B cell (primary cell): ENCODE data around the gene NRK. TPM values are rescaled to one million over a fixed set of nuclear protein-coding genes. Genes with fewer than 3 reads are reported as not detected.

Source experiments
- ATAC-seq: fragments of 200-7000 bp; cut with Tn5 transposase; one replicate; pipeline ENCODE4 v1.10.0; 2021; ENCODE audit warnings: low read depth, mild to moderate bottlenecking, moderate number of reproducible peaks, moderate library complexity
- CTCF ChIA-PET: fragments of 350-600 bp; sonication (Branson Sonifier 250); formaldehyde crosslinking; loops from one replicate; lab custom pipeline; 2021; ENCODE audit warnings: antibody characterized with exemption, inconsistent platforms; lab: Charles Lee
- POLR2A ChIA-PET: fragments of 350-600 bp; sonication (Branson Sonifier 250); formaldehyde crosslinking; loops from one replicate; lab custom pipeline; 2021; ENCODE audit warnings: antibody characterized with exemption; lab: Charles Lee
- DNase-seq: peaks from one replicate; pipeline ENCODE4 v3.0.0; 2013
- H2AFZ ChIP-seq: 2 replicates; pipeline ENCODE4 v1.6.1; 2012; ENCODE audit warnings: mild to moderate bottlenecking, low read depth, low read length; ENCODE audit not compliant: insufficient read depth, poor library complexity, severe bottlenecking
- H3K27ac ChIP-seq, 2 donors: 1 replicate in 1 of 2; 2 replicates in 1 of 2; pipeline ENCODE4 v1.5.1; 2012 to 2013; ENCODE audit warnings: low read length in 2 of 2, mild to moderate bottlenecking in 2 of 2, moderate library complexity in 1 of 2
- H3K27me3 ChIP-seq, 4 experiments: fragments of 200-600 bp in 1 of 4; sonication (generic) in 1 of 4; replicated peaks in 1 of 4; 1 replicate in 2 of 4; 2 replicates in 2 of 4; pipeline versions ENCODE4 v1.6.1 to v1.7.0; 2013 to 2016; ENCODE audit warnings: low read length in 3 of 4, mild to moderate bottlenecking in 2 of 4, mixed read lengths in 1 of 4, moderate library complexity in 1 of 4; ENCODE audit not compliant: insufficient read depth in 4 of 4, control insufficient read depth in 3 of 4; ENCODE audit errors: control extremely low read depth in 1 of 4
- H3K36me3 ChIP-seq, 2 experiments: replicated peaks in 1 of 2; 1 replicate in 1 of 2; 2 replicates in 1 of 2; pipeline versions ENCODE4 v1.6.1 to v1.7.1; 2013; ENCODE audit warnings: low read length in 1 of 2; ENCODE audit not compliant: insufficient read depth in 2 of 2, control insufficient read depth in 1 of 2; ENCODE audit errors: control extremely low read depth in 1 of 2, extremely low read depth in 1 of 2
- H3K4me1 ChIP-seq, 2 donors: fragments of 200-600 bp in 1 of 2; sonication (generic) in 1 of 2; 1 replicate in 1 of 2; 2 replicates in 1 of 2; pipeline versions ENCODE4 v1.5.1 to v1.6.1; 2013 to 2017; ENCODE audit warnings: low read length in 2 of 2; ENCODE audit not compliant: control insufficient read depth in 2 of 2, insufficient read depth in 2 of 2
- H3K4me2 ChIP-seq: replicated peaks from 2 replicates; pipeline ENCODE3; 2012; ENCODE audit warnings: mild to moderate bottlenecking, low read depth, low read length; ENCODE audit not compliant: poor library complexity, severe bottlenecking
- H3K4me3 ChIP-seq, 5 experiments: fragments of 200-600 bp in 1 of 5; sonication (generic) in 1 of 5; 1 replicate in 3 of 5; 2 replicates in 2 of 5; pipeline versions ENCODE4 v1.5.1 to v1.7.0; 2011 to 2016; ENCODE audit warnings: low read length in 4 of 5, mild to moderate bottlenecking in 4 of 5, low read depth in 2 of 5, control low read depth in 1 of 5, moderate library complexity in 1 of 5; ENCODE audit not compliant: insufficient read depth in 1 of 5; ENCODE audit errors: control extremely low read depth in 1 of 5, extremely low read depth in 1 of 5
- H3K79me2 ChIP-seq: fragments of 200-600 bp; sonication (generic); one replicate; pipeline ENCODE4 v1.6.0; 2016; ENCODE audit warnings: low read length; ENCODE audit not compliant: control insufficient read depth, insufficient read depth
- H3K9ac ChIP-seq: fragments of 200-600 bp; sonication (generic); 2 replicates; pipeline ENCODE4 v1.6.1; 2017; ENCODE audit warnings: mild to moderate bottlenecking, low read length, moderate library complexity
- H3K9me3 ChIP-seq, 3 donors: one replicate each; pipeline versions ENCODE4 v1.6.1 to v1.7.1; 2013; ENCODE audit warnings: low read length in 2 of 3; ENCODE audit not compliant: control insufficient read depth in 2 of 3, insufficient read depth in 1 of 3; ENCODE audit errors: control extremely low read depth in 1 of 3
- H4K20me1 ChIP-seq: 2 replicates; pipeline ENCODE4 v1.6.0; 2012; ENCODE audit warnings: mild to moderate bottlenecking, low read length; ENCODE audit not compliant: insufficient read depth, control insufficient read depth, poor library complexity, severe bottlenecking
- H3K27ac Mint-ChIP-seq: one replicate; pipeline ENCODE4 v1.8.0; 2021; ENCODE audit warnings: mixed read lengths
- H3K27me3 Mint-ChIP-seq: one replicate; pipeline ENCODE4 v1.8.0; 2021; ENCODE audit warnings: mixed read lengths
- H3K4me1 Mint-ChIP-seq: one replicate; pipeline ENCODE4 v1.8.0; 2021; ENCODE audit warnings: mixed read lengths
- H3K4me3 Mint-ChIP-seq: one replicate; pipeline ENCODE4 v1.8.0; 2021; ENCODE audit warnings: mixed read lengths
- H3K9me3 Mint-ChIP-seq: one replicate; pipeline ENCODE4 v1.8.0; 2022; ENCODE audit warnings: mixed read lengths; ENCODE audit not compliant: insufficient read depth
- CTCF ChIP-seq: fragments of 200-600 bp; IDR thresholded peaks from one replicate; pipeline ENCODE4 v1.8.0; 2022; ENCODE audit warnings: antibody characterized with exemption, mild to moderate bottlenecking
- EZH2 ChIP-seq: IDR thresholded peaks from 2 replicates; pipeline ENCODE4 v1.6.1; 2012; ENCODE audit warnings: borderline replicate concordance, low read depth, mild to moderate bottlenecking, moderate library complexity, low read length; ENCODE audit not compliant: insufficient read depth, poor library complexity, severe bottlenecking
- WGBS: methylation state at CpG from one replicate; pipeline ENCODE4 v1.1.5; 2013; ENCODE audit warnings: missing lambda C conversion rate; ENCODE audit not compliant: insufficient coverage; 5-methylcytosine and 5-hydroxymethylcytosine counted together
- intact Hi-C: fragments of 100-400 bp; cut with micrococcal nuclease; formaldehyde crosslinking; loops from one replicate; pipeline ENCODE4 v1.10.0; 2022
- polyA plus RNA-seq: library from polyadenylated mRNA; depleted of rRNA; stranded (reverse); fragments of >200 nt; gene quantifications from 2 replicates; pipeline ENCODE4 v1.2.3, GENCODE V29; 2012
- total RNA-seq, 2 donors: library from RNA; stranded (reverse); fragments of 120-200 nt in 1 of 2; gene quantifications; 1 replicate in 1 of 2; 2 replicates in 1 of 2; pipeline versions ENCODE4 v1.2.3 to v1.2.4, GENCODE V29; 2013 to 2022

Gene NRK
- total and polyA plus RNA-seq, 2 donors (not counting 1 experiment from before 2014, with no cell fraction given), result not detected

DNA sequence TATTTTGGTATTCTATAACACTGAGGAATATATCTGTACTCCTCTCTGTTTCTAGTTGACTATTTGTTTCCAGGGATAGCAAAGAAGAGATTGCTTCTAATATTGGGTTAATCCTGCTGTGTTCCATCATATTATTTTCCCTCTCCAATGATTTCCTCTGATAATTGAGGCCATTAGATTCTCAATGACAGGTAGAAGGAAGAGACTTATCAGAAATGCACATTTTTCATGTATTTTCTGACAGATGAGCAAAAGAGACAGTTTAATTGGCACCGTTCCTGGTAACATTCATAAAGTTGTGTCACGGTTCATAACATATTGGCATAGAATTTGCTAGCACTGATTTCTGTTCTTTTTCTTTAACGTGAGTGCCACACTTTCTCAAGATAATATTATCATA is 58.2 kb downstream of the NRK start:
- intact Hi-C loops, result no loop called here
- H3K36me3 ChIP-seq, result no peaks in the 10 kb centered on the region
- no peak overlapping the region for H3K27ac Mint-ChIP-seq
- ChIA-PET CTCF (no interaction called here), POLR2A (no interaction called here)
- no peaks in the 10 kb centered on the region for H3K27me3 Mint-ChIP-seq
- WGBS, result 100% methylated on average over 1 of the region's 3 CpGs
- ATAC-seq (no peak), DNase-seq (no peak)
- no peak overlapping the region for H3K4me2 ChIP-seq
- H3K4me3 Mint-ChIP-seq, result no peak overlapping the region
- no peaks in the 10 kb centered on the region for H3K9me3 Mint-ChIP-seq
- H3K9me3 ChIP-seq, result no peaks in the 10 kb centered on the region
- TF ChIP-seq CTCF, result no peak
- no peak for TF ChIP-seq EZH2
- H3K4me1 ChIP-seq, result no peaks in the 10 kb centered on the region
- no peak overlapping the region for H2AFZ ChIP-seq
- H3K79me2 ChIP-seq, result no peaks in the 10 kb centered on the region
- no peak overlapping the region for H3K9ac ChIP-seq
- no peaks in the 10 kb centered on the region for H4K20me1 ChIP-seq
- H3K27me3 ChIP-seq, result no peaks in the 10 kb centered on the region
- no peak overlapping the region for H3K27ac ChIP-seq
- H3K4me3 ChIP-seq, result no peak overlapping the region
- no peaks in the 10 kb centered on the region for H3K4me1 Mint-ChIP-seq

DNA sequence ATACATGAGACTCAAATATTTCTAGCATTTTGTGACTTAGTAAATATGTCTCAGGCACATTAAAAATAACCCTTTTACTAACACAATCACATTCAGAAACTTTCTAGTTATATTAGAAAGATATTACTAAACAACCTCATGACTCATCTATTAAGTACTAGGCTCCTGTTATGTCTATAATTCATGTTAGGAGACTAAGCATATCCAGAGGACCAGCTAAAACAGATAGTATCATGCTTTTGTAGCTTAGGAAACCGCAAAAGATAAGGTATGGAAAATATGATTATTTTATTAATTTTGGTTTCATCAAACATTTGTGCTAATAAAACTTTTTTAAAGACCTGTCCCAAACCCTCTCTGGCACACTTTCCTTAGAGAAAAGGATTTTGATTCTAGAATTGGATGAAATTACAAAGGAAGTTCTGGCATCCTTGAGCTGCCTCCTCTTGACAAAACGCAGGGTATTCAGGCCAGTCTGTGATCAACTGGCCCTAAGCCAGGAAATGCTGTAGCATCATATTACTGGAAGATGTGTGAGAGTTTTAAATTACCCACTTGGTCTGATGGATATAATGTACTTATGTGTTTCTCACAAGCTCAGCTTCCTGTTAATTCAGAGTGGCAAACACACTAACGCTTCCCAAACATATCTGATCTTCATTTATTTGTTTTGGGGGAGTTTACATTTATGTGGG is 60.4 kb downstream of the NRK start:
- H3K9ac ChIP-seq, result no peak overlapping the region
- ChIA-PET CTCF (no interaction called here), POLR2A (no interaction called here)
- no peak overlapping the region for H3K4me3 ChIP-seq
- TF ChIP-seq CTCF, result no peak
- TF ChIP-seq EZH2, result no peak
- H3K79me2 ChIP-seq, result no peaks in the 10 kb centered on the region
- no peak for DNase-seq
- Mint-ChIP-seq H3K4me3 (no peak overlapping the region), H3K4me1 (no peaks in the 10 kb centered on the region), H3K27me3 (no peaks in the 10 kb centered on the region), H3K27ac (no peak overlapping the region), H3K9me3 (no peaks in the 10 kb centered on the region)
- H3K27ac ChIP-seq, result no peak overlapping the region
- H3K4me1 ChIP-seq, result no peaks in the 10 kb centered on the region
- ATAC-seq, result no peak
- H3K27me3 ChIP-seq, result no peaks in the 10 kb centered on the region
- intact Hi-C loops, result no loop called here
- WGBS, result no CpG with 5 or more reads among the region's 3 CpGs
- no peaks in the 10 kb centered on the region for H3K36me3 ChIP-seq
- H3K4me2 ChIP-seq, result no peak overlapping the region
- H4K20me1 ChIP-seq, result no peaks in the 10 kb centered on the region
- H3K9me3 ChIP-seq, result no peaks in the 10 kb centered on the region
- no peak overlapping the region for H2AFZ ChIP-seq
